NCI-H1694 treated with DMSO at 0.1 percent for 48 hours (cell line): ENCODE results near the gene ANKK1.

ENCODE experiments used
- DNase-seq: peaks from one replicate; lab custom pipeline; 2025; lab: John Stamatoyannopoulos, UW

Gene ANKK1

GRCh38 chr11:113387605-113388211 lies at the start of gene ANKK1:
Gene ANKK1 (plus strand): TSS chr11:113387779. CDS start chr11:113387885, 106 bp downstream.
- DNase-seq: no peak

GRCh38 chr11:113338730-113339129 lies 48.8 kb upstream of the ANKK1 start:
- DNase-seq: no peak

- DNase-seq: no peak
Measured at GRCh38 chr11:113339929-113340589, 47.5 kb upstream of the ANKK1 start.

- no peak for DNase-seq
Measured at GRCh38 chr11:113341388-113342165, 46.0 kb upstream of the ANKK1 start.

- DNase-seq: no peak
Measured at GRCh38 chr11:113345978-113346377, 41.6 kb upstream of the ANKK1 start.

- DNase-seq: no peak
Measured at GRCh38 chr11:113349528-113349927, 38.1 kb upstream of the ANKK1 start.

- DNase-seq: no peak
Measured at GRCh38 chr11:113350336-113351067, 37.1 kb upstream of the ANKK1 start.

GRCh38 chr11:113351068-113351450 lies 36.5 kb upstream of the ANKK1 start:
- DNase-seq: no peak

GRCh38 chr11:113351480-113351879 lies 36.1 kb upstream of the ANKK1 start:
- DNase-seq: no peak

- DNase-seq: no peak
Measured at GRCh38 chr11:113356203-113356602, 31.4 kb upstream of the ANKK1 start.

- no peak for DNase-seq
Measured at GRCh38 chr11:113363406-113363805, 24.2 kb upstream of the ANKK1 start.

GRCh38 chr11:113363996-113364641 lies 23.5 kb upstream of the ANKK1 start:
- no peak for DNase-seq

GRCh38 chr11:113365895-113366294 lies 21.7 kb upstream of the ANKK1 start:
- no peak for DNase-seq

GRCh38 chr11:113369411-113369810 lies 18.2 kb upstream of the ANKK1 start:
- no peak for DNase-seq

GRCh38 chr11:113370634-113371033 lies 16.9 kb upstream of the ANKK1 start:
- no peak for DNase-seq

- DNase-seq: no peak
Measured at GRCh38 chr11:113372309-113372708, 15.3 kb upstream of the ANKK1 start.

GRCh38 chr11:113373306-113373705 lies 14.3 kb upstream of the ANKK1 start:
- DNase-seq: no peak

GRCh38 chr11:113373981-113374560 lies 13.5 kb upstream of the ANKK1 start:
- no peak for DNase-seq

GRCh38 chr11:113375402-113375801 lies 12.2 kb upstream of the ANKK1 start:
- DNase-seq: no peak

GRCh38 chr11:113376156-113376555 lies 11.4 kb upstream of the ANKK1 start:
- no peak for DNase-seq

- DNase-seq: no peak
Measured at GRCh38 chr11:113377681-113378412, 9.7 kb upstream of the ANKK1 start.
